ENCODE results near the gene ENPP5. TPM values are rescaled to one million over a fixed set of nuclear protein-coding genes. Genes with fewer than 3 reads are reported as not detected.

ENPP5 gene
- total and polyA plus RNA-seq, 2 of the 4 experiments (the other 2 are of a cell fraction): under 0.01 TPM; not detected in 1

DNA sequence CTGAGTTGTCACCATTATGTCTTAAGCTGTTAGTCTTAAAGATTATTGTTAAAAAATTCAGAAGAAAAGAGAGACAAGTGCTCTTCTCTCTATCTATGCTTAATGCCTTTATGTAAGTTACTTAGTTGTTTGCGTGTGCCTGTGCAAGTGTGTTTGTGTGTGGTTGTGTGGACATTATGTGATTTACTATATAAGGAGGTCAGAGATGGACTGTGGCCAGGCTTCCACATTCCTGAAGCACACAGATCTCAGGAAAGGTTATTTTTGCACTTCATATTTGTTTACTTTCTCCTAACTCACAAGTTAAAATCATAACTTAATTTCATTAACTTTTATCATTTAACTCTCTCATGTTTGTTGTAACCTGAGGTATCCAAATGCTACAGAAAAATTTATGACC, 26.5 kb downstream of the ENPP5 start:
- H3K36me3 ChIP-seq (ENCODE audit: control insufficient read depth, insufficient read depth, low read length): no peaks in the 10 kb centered on the region
- TF ChIP-seq MXI1 (IDR thresholded peaks at IDR 0.05; ENCODE audit: borderline replicate concordance, low read depth, low read length): no peak
- TF ChIP-seq, protein P1, sequence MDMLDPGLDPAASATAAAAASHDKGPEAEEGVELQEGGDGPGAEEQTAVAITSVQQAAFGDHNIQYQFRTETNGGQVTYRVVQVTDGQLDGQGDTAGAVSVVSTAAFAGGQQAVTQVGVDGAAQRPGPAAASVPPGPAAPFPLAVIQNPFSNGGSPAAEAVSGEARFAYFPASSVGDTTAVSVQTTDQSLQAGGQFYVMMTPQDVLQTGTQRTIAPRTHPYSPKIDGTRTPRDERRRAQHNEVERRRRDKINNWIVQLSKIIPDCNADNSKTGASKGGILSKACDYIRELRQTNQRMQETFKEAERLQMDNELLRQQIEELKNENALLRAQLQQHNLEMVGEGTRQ (IDR thresholded peaks at IDR 0.05; ENCODE audit: low read depth, low read length): no peak
- TF ChIP-seq BHLHE40 (IDR thresholded peaks at IDR 0.05; ENCODE audit: low read depth, low read length): no peak
- no peak for TF ChIP-seq MAFK (IDR thresholded peaks at IDR 0.05; ENCODE audit: low read depth, low read length)
- TF ChIP-seq, protein P2, sequence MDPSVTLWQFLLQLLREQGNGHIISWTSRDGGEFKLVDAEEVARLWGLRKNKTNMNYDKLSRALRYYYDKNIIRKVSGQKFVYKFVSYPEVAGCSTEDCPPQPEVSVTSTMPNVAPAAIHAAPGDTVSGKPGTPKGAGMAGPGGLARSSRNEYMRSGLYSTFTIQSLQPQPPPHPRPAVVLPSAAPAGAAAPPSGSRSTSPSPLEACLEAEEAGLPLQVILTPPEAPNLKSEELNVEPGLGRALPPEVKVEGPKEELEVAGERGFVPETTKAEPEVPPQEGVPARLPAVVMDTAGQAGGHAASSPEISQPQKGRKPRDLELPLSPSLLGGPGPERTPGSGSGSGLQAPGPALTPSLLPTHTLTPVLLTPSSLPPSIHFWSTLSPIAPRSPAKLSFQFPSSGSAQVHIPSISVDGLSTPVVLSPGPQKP (IDR thresholded peaks at IDR 0.05; ENCODE audit: borderline replicate concordance, low read depth, low read length): no peak
- TF ChIP-seq CHD1 (IDR thresholded peaks at IDR 0.05; ENCODE audit: low read depth, low read length): no peak
- TF ChIP-seq, protein P3, sequence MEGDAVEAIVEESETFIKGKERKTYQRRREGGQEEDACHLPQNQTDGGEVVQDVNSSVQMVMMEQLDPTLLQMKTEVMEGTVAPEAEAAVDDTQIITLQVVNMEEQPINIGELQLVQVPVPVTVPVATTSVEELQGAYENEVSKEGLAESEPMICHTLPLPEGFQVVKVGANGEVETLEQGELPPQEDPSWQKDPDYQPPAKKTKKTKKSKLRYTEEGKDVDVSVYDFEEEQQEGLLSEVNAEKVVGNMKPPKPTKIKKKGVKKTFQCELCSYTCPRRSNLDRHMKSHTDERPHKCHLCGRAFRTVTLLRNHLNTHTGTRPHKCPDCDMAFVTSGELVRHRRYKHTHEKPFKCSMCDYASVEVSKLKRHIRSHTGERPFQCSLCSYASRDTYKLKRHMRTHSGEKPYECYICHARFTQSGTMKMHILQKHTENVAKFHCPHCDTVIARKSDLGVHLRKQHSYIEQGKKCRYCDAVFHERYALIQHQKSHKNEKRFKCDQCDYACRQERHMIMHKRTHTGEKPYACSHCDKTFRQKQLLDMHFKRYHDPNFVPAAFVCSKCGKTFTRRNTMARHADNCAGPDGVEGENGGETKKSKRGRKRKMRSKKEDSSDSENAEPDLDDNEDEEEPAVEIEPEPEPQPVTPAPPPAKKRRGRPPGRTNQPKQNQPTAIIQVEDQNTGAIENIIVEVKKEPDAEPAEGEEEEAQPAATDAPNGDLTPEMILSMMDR (conservative IDR thresholded peaks at IDR 0.05; ENCODE audit: low read depth, low read length): no peak
- no peak overlapping the region for H3K4me3 ChIP-seq (ENCODE audit: insufficient read depth, low read depth, low read length)
- ATAC-seq (ENCODE audit: low read depth): no peak
- no peak overlapping the region for H2BK5ac ChIP-seq (ENCODE audit: low read depth, low read length, poor library complexity, severe bottlenecking)
- intact Hi-C loops (cut with micrococcal nuclease) (no loop called here), dilution Hi-C loops (cut with HindIII; ENCODE audit: low sequenced_read_pairs, unreplicated experiment) (no loop called here), in situ Hi-C loops (cut with MboI; ENCODE audit: low sequenced_read_pairs) (no loop called here)
- WGBS, 2 experiments (ENCODE audit: extremely low coverage in 2 of 2, insufficient read length in 1 of 2): no CpG with 5 or more reads among the region's 1 CpG
- H3K18ac ChIP-seq (ENCODE audit: low read depth, low read length): no peak overlapping the region
- H4K20me1 ChIP-seq (ENCODE audit: insufficient read depth, low read length): no peaks in the 10 kb centered on the region
- no peak overlapping the region for H2AK9ac ChIP-seq (replicated peaks; ENCODE audit: low read depth, low read length, poor library complexity)
- H3K79me1 ChIP-seq (ENCODE audit: low read depth in 1 of 2, low read length in 2 of 2): no peaks in the 10 kb centered on the region
- CTCF ChIA-PET: no interaction called here
- no peak for DNase-seq
- no peaks in the 10 kb centered on the region for H3K4me1 ChIP-seq (ENCODE audit: control insufficient read depth, insufficient read depth, low read length)
- no peak overlapping the region for H2AK5ac ChIP-seq (ENCODE audit: low read depth, low read length)
- H3K9me1 ChIP-seq (ENCODE audit: insufficient read depth, low read length): no peaks in the 10 kb centered on the region
- no peak overlapping the region for H2AFZ ChIP-seq (replicated peaks; ENCODE audit: low read length, poor library complexity)
- no peak overlapping the region for H3K4me2 ChIP-seq (ENCODE audit: low read depth, low read length)
- H3K56ac ChIP-seq (ENCODE audit: extremely low read depth, insufficient read depth, low read length): no peak overlapping the region
- no peak overlapping the region for H4K8ac ChIP-seq (ENCODE audit: low read depth in 2 of 2, low read length in 2 of 2)
- H4K5ac ChIP-seq (ENCODE audit: low read depth, low read length): no peak overlapping the region
- POLR2A ChIA-PET (ENCODE audit: unreplicated experiment): no interaction called here
- no peak overlapping the region for H2BK20ac ChIP-seq (ENCODE audit: low read depth, low read length)
- H3K9ac ChIP-seq (ENCODE audit: low read depth, low read length): no peak overlapping the region
- H2BK15ac ChIP-seq (ENCODE audit: low read depth, low read length): no peak overlapping the region
- H3K27me3 ChIP-seq (ENCODE audit: control insufficient read depth, insufficient read depth, low read length): no peaks in the 10 kb centered on the region
- H4K91ac ChIP-seq (ENCODE audit: insufficient read depth, low read depth, low read length): no peak overlapping the region
- H3K27ac ChIP-seq (ENCODE audit: insufficient read depth, low read length): no peak overlapping the region
- no peak overlapping the region for H2BK120ac ChIP-seq (ENCODE audit: low read depth, low read length)
- no peaks in the 10 kb centered on the region for H3K9me3 ChIP-seq (ENCODE audit: control insufficient read depth, insufficient read depth, low read length)
- H3K4ac ChIP-seq (ENCODE audit: low read depth, low read length): no peak overlapping the region
- BruUV-seq (replicated peaks): no TSS peak
- H3K23ac ChIP-seq (ENCODE audit: low read depth, low read length): no peak overlapping the region
- no peak overlapping the region for H3K14ac ChIP-seq (replicated peaks; ENCODE audit: low read depth, low read length)
